Muscle of leg (tissue), 11 donors: ENCODE results near the gene ANKFN1. TPM values are rescaled to one million over a fixed set of nuclear protein-coding genes. Genes with fewer than 3 reads are reported as not detected.
A peak's percentile ranks its signal among the peaks of the same experiment; 100 is the strongest.

Experiments
- DNase-seq: peaks from one replicate; pipeline ENCODE4 v3.0.0; 2013
- H3K27ac ChIP-seq: one replicate; pipeline ENCODE4 v1.5.1; 2013; ENCODE audit warnings: mild to moderate bottlenecking, low read length, control low read depth
- H3K27me3 ChIP-seq: one replicate; pipeline ENCODE4 v1.6.1; 2013; ENCODE audit warnings: low read length; ENCODE audit not compliant: control insufficient read depth, insufficient read depth
- H3K36me3 ChIP-seq: one replicate; pipeline ENCODE4 v1.6.1; 2013; ENCODE audit warnings: low read length; ENCODE audit not compliant: control insufficient read depth, insufficient read depth
- H3K4me1 ChIP-seq: one replicate; pipeline ENCODE4 v1.6.1; 2013; ENCODE audit warnings: low read length; ENCODE audit not compliant: control insufficient read depth, insufficient read depth
- H3K4me3 ChIP-seq: one replicate; pipeline ENCODE4 v1.5.1; 2013; ENCODE audit warnings: low read length, control low read depth
- H3K9me3 ChIP-seq: replicated peaks from 2 replicates; pipeline ENCODE4 v1.6.1; 2013; ENCODE audit warnings: low read depth, low read length; ENCODE audit not compliant: control insufficient read depth
- WGBS: methylation state at CpG from one replicate; pipeline ENCODE4 v1.1.5; 2013; ENCODE audit warnings: missing lambda C conversion rate; ENCODE audit not compliant: insufficient coverage; 5-methylcytosine and 5-hydroxymethylcytosine counted together
- polyA plus RNA-seq, 8 donors: library from polyadenylated mRNA; unstranded; fragments of 120-200 nt; gene quantifications; one replicate each; pipeline versions ENCODE4 v1.2.1 to v1.2.3, GENCODE V29; 2013; ENCODE audit warnings: inconsistent platforms in 1 of 8, low replicate concordance in 1 of 8; ENCODE audit not compliant: insufficient read length in 8 of 8, insufficient read depth in 1 of 8
- total RNA-seq: library from RNA; stranded (reverse); fragments of 120-200 nt; gene quantifications from one replicate; pipeline ENCODE4 v1.2.4, GENCODE V29; 2013

ANKFN1 gene
- total and polyA plus RNA-seq, 9 donors: 0.10 to 0.91 (median 0.39) TPM

GRCh38 chr17:56482229-56482628, 329.0 kb downstream of the ANKFN1 start:
- 50% methylated on average over 2 of the region's 6 CpGs for WGBS
- Histone ChIP-seq H3K36me3 (no peaks in the 10 kb centered on the region), H3K4me3 (no peak overlapping the region), H3K27ac (no peak overlapping the region), H3K27me3 (no peaks in the 10 kb centered on the region), H3K9me3 (no peaks in the 10 kb centered on the region), H3K4me1 (peaks cover 6% of the 10 kb centered on the region)
- DNase-seq: no peak

GRCh38 chr17:56486732-56487131, 333.5 kb downstream of the ANKFN1 start:
- DNase-seq: no peak
- Histone ChIP-seq H3K27ac (no peak overlapping the region), H3K36me3 (no peaks in the 10 kb centered on the region), H3K4me3 (no peak overlapping the region), H3K4me1 (no peaks in the 10 kb centered on the region), H3K9me3 (no peaks in the 10 kb centered on the region), H3K27me3 (no peaks in the 10 kb centered on the region)

- no peaks in the 10 kb centered on the region for H3K9me3 ChIP-seq
- no peaks in the 10 kb centered on the region for H3K27me3 ChIP-seq
- no peak overlapping the region for H3K4me3 ChIP-seq
- DNase-seq: no peak
- no peaks in the 10 kb centered on the region for H3K4me1 ChIP-seq
- WGBS: no CpG with 5 or more reads among the region's 2 CpGs
- H3K36me3 ChIP-seq: no peaks in the 10 kb centered on the region
- H3K27ac ChIP-seq: no peak overlapping the region
These were observed 335.5 kb downstream of the ANKFN1 start for GRCh38 chr17:56488800-56489199.

GRCh38 chr17:56489980-56490379, 336.7 kb downstream of the ANKFN1 start:
- no peaks in the 10 kb centered on the region for H3K9me3 ChIP-seq
- no peaks in the 10 kb centered on the region for H3K4me1 ChIP-seq
- WGBS: 91% methylated on average over 1 of the region's 2 CpGs
- DNase-seq: no peak
- no peaks in the 10 kb centered on the region for H3K36me3 ChIP-seq
- no peak overlapping the region for H3K4me3 ChIP-seq
- no peaks in the 10 kb centered on the region for H3K27me3 ChIP-seq
- H3K27ac ChIP-seq: no peak overlapping the region

- DNase-seq: no peak
- Histone ChIP-seq H3K27me3 (no peaks in the 10 kb centered on the region), H3K27ac (no peak overlapping the region), H3K36me3 (no peaks in the 10 kb centered on the region), H3K4me3 (no peak overlapping the region), H3K4me1 (no peaks in the 10 kb centered on the region), H3K9me3 (no peaks in the 10 kb centered on the region)
- 100% methylated on average over 2 of the region's 3 CpGs for WGBS
These were observed 342.3 kb downstream of the ANKFN1 start for GRCh38 chr17:56495556-56495955.

- Histone ChIP-seq H3K9me3 (no peaks in the 10 kb centered on the region), H3K27me3 (no peaks in the 10 kb centered on the region), H3K36me3 (no peaks in the 10 kb centered on the region), H3K4me3 (no peak overlapping the region), H3K27ac (no peak overlapping the region), H3K4me1 (no peaks in the 10 kb centered on the region)
- no CpG with 5 or more reads among the region's 2 CpGs for WGBS
- no peak for DNase-seq
These were observed 343.9 kb downstream of the ANKFN1 start for GRCh38 chr17:56497132-56497531.

GRCh38 chr17:56499799-56500388, 346.6 kb downstream of the ANKFN1 start:
- no peaks in the 10 kb centered on the region for H3K36me3 ChIP-seq
- no peak overlapping the region for H3K4me3 ChIP-seq
- no peaks in the 10 kb centered on the region for H3K4me1 ChIP-seq
- WGBS: no CpG with 5 or more reads among the region's 1 CpG
- DNase-seq: no peak
- no peaks in the 10 kb centered on the region for H3K9me3 ChIP-seq
- no peak overlapping the region for H3K27ac ChIP-seq
- no peaks in the 10 kb centered on the region for H3K27me3 ChIP-seq

GRCh38 chr17:56502120-56502654, 348.9 kb downstream of the ANKFN1 start:
- Histone ChIP-seq H3K4me1 (no peaks in the 10 kb centered on the region), H3K27me3 (no peaks in the 10 kb centered on the region), H3K27ac (no peak overlapping the region), H3K9me3 (no peaks in the 10 kb centered on the region), H3K36me3 (no peaks in the 10 kb centered on the region), H3K4me3 (no peak overlapping the region)
- peak; percentile 77 for DNase-seq
- 80% methylated on average over 1 of the region's 5 CpGs for whole genome bisulfite sequencing

- no peaks in the 10 kb centered on the region for H3K9me3 ChIP-seq
- H3K4me1 ChIP-seq: no peaks in the 10 kb centered on the region
- no peak overlapping the region for H3K27ac ChIP-seq
- H3K27me3 ChIP-seq: no peaks in the 10 kb centered on the region
- H3K4me3 ChIP-seq: no peak overlapping the region
- no peaks in the 10 kb centered on the region for H3K36me3 ChIP-seq
- no peak for DNase-seq
- no CpG with 5 or more reads among the region's 2 CpGs for WGBS
These were observed 352.0 kb downstream of the ANKFN1 start for GRCh38 chr17:56505154-56505756.

- no peak overlapping the region for H3K27ac ChIP-seq
- H3K4me3 ChIP-seq: no peak overlapping the region
- H3K4me1 ChIP-seq: no peaks in the 10 kb centered on the region
- no peaks in the 10 kb centered on the region for H3K36me3 ChIP-seq
- no peaks in the 10 kb centered on the region for H3K9me3 ChIP-seq
- H3K27me3 ChIP-seq: no peaks in the 10 kb centered on the region
- DNase-seq: no peak
These were observed 353.1 kb downstream of the ANKFN1 start for GRCh38 chr17:56506349-56506748.
